Epithelial cell of esophagus (primary cell): ENCODE results near the gene VEZT.
"Not testable (repeated sequence)": the region's sequence is repeated elsewhere in the genome, so short reads cannot be mapped to it uniquely, and the experiment has no call there.

Experiments
- DNase-seq: peaks from one replicate; pipeline ENCODE4 v3.0.0; 2010; ENCODE audit warnings: low read depth
- H3K4me3 ChIP-seq: 2 replicates; pipeline ENCODE4 v1.5.1; 2011; ENCODE audit warnings: mild to moderate bottlenecking, low read length, control low read depth
- TF ChIP-seq, protein P1 (sequence below): IDR thresholded peaks from 2 replicates; pipeline ENCODE4 v1.5.1; 2011; ENCODE audit warnings: low read depth, mild to moderate bottlenecking, low read length, control low read depth, inconsistent platforms; ENCODE audit not compliant: insufficient read depth; ENCODE audit errors: missing control alignments

Gene VEZT

GRCh38 chr12:95237315-95237714 is 19.7 kb downstream of the VEZT start:
- DNase-seq, result no peak
- TF ChIP-seq, protein P1, sequence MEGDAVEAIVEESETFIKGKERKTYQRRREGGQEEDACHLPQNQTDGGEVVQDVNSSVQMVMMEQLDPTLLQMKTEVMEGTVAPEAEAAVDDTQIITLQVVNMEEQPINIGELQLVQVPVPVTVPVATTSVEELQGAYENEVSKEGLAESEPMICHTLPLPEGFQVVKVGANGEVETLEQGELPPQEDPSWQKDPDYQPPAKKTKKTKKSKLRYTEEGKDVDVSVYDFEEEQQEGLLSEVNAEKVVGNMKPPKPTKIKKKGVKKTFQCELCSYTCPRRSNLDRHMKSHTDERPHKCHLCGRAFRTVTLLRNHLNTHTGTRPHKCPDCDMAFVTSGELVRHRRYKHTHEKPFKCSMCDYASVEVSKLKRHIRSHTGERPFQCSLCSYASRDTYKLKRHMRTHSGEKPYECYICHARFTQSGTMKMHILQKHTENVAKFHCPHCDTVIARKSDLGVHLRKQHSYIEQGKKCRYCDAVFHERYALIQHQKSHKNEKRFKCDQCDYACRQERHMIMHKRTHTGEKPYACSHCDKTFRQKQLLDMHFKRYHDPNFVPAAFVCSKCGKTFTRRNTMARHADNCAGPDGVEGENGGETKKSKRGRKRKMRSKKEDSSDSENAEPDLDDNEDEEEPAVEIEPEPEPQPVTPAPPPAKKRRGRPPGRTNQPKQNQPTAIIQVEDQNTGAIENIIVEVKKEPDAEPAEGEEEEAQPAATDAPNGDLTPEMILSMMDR, result no peak
- no peak overlapping the region for H3K4me3 ChIP-seq

GRCh38 chr12:95238150-95238549 is 20.5 kb downstream of the VEZT start:
- TF ChIP-seq, protein P1, result no peak
- no peak overlapping the region for H3K4me3 ChIP-seq
- DNase-seq, result no peak

- no peak for DNase-seq
- TF ChIP-seq, protein P1, result no peak
- H3K4me3 ChIP-seq, result no peak overlapping the region
These were observed 21.6 kb downstream of the VEZT start for GRCh38 chr12:95239216-95239615.

- not testable (repeated sequence) for H3K4me3 ChIP-seq, DNase-seq
These were observed 22.2 kb downstream of the VEZT start for GRCh38 chr12:95239835-95240234.

DNA sequence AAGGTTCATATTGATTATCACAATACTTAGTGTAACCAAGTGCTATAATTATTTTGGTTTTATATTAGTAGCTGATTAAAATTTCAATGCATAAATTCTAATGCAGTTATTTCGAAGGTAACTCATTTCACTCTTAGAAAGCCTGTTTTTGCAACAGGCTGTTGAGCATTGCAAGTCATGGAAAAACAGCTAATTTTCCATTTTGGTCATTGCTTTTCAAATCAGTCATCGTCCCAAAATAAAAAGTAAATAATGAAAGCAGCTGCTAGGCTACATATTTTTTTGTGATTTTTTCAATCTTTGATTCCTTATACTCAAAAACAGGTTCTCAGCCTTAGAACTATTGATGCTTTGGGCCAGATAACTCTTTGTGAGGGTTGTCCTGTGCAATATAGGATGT is 22.9 kb downstream of the VEZT start:
- DNase-seq, result no peak
- TF ChIP-seq, protein P1, result no peak

DNA sequence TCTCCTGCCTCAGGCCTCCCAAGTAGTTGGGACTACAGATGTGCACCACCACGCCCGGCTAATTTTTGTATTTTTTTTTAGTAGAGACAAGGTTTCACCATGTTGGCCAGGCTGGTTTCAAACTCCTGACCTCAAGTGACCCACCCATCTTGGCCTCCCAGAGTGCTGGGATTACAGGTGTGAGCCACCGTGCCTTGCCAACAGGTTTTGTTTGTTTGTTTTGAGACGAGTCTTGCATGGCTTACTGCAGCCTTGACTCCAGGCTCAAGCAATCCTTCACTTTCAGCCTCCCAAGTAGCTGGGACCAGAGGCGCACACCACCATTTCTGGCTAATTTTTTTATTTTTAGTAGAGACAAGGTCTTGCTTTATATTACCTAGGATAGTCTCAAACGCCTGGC is 23.5 kb downstream of the VEZT start:
- DNase-seq, result not testable (repeated sequence)

More for the DNA sequence above, 22.9 kb downstream of the VEZT start:
- no peak overlapping the region for H3K4me3 ChIP-seq

GRCh38 chr12:95241761-95242506 is 24.3 kb downstream of the VEZT start:
- no peak for DNase-seq
- TF ChIP-seq, protein P1, result no peak
- no peak overlapping the region for H3K4me3 ChIP-seq

More for the DNA sequence above, 23.5 kb downstream of the VEZT start:
- H3K4me3 ChIP-seq, result not testable (repeated sequence)

DNA sequence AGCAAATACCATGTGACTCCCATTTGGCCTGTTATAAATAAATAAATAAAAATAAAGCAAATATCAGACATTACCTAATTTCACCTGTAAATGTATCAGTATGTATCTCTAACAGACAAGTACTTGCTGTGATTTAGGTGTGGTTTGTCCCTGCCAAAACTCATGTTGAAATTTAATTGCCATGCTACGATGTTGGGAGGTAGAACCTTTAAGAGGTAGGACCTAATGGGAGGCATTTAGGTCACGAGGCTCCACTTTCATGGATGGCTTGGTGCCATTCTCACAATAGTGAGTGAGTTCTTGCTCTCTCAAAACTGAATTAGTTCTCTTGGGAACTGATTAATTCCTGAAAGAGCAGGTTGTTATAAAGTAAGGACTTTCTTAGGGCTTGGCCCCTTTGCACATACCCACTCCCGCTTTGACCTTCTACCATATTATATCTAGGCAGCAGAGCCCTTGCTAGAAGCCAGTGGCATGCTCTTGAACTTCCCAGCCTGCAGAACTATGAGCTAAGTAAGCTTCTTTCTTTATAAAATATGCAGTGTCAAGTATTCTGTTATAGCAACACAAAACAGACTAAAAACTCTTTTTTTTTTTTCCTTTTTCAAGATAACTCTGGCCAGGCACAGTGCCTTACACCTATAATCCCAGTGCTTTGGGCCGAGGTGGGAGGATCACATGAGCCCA is 26.0 kb downstream of the VEZT start:
- TF ChIP-seq, protein P1, result no peak
- no peak overlapping the region for H3K4me3 ChIP-seq
- no peak for DNase-seq
